Daoy (cell line): ENCODE data around the gene EDDM13. TPM values are rescaled to one million over a fixed set of nuclear protein-coding genes. Genes with fewer than 3 reads are reported as not detected.
"Not testable (repeated sequence)": the region's sequence is repeated elsewhere in the genome, so short reads cannot be mapped to it uniquely, and the experiment has no call there.

Experiments used
- DNase-seq: peaks from one replicate; pipeline ENCODE4 v3.0.0-alpha.2; 2015; ENCODE audit warnings: low read depth
- total RNA-seq: library from RNA; depleted of rRNA; stranded (reverse); fragments of >200 nt; shearing (Covaris generic); gene quantifications from 2 replicates; pipeline ENCODE4 v1.2.3, GENCODE V29; 2014; rRNA removed

The EDDM13 gene
- total RNA-seq = not detected in 2 replicates

GRCh38 chr19:56272161-56272798 is at the start of gene EDDM13:
TSS of gene EDDM13 (plus strand) at chr19:56272748. CDS start at chr19:56272835, 87 bp downstream.
- peak; percentile 9 for DNase-seq

GRCh38 chr19:56222901-56223300 is 49.6 kb upstream of the EDDM13 start:
- no peak for DNase-seq

- DNase-seq = no peak
Measured at GRCh38 chr19:56223481-56223880, 49.1 kb upstream of the EDDM13 start.

GRCh38 chr19:56245121-56245740 is 27.3 kb upstream of the EDDM13 start:
- DNase-seq = peak; percentile 21

GRCh38 chr19:56245764-56246163 is 26.8 kb upstream of the EDDM13 start:
- DNase-seq = not testable (repeated sequence)

GRCh38 chr19:56248736-56249338 is 23.7 kb upstream of the EDDM13 start:
- not testable (repeated sequence) for DNase-seq

- DNase-seq = peak; percentile 88
Measured at GRCh38 chr19:56252699-56253422, 19.7 kb upstream of the EDDM13 start.

GRCh38 chr19:56253737-56254136 is 18.8 kb upstream of the EDDM13 start:
- peak; percentile 20 for DNase-seq

GRCh38 chr19:56258272-56258671 is 14.3 kb upstream of the EDDM13 start:
- no peak for DNase-seq

GRCh38 chr19:56261145-56261544 is 11.4 kb upstream of the EDDM13 start:
- peak; percentile 9 for DNase-seq

- not testable (repeated sequence) for DNase-seq
Measured at GRCh38 chr19:56261932-56262331, 10.6 kb upstream of the EDDM13 start.

GRCh38 chr19:56263319-56263718 is 9.2 kb upstream of the EDDM13 start:
- no peak for DNase-seq

- no peak for DNase-seq
Measured at GRCh38 chr19:56266051-56266450, 6.5 kb upstream of the EDDM13 start.

GRCh38 chr19:56269348-56269747 is 3.2 kb upstream of the EDDM13 start:
- no peak for DNase-seq

GRCh38 chr19:56270676-56271075 is 1.9 kb upstream of the EDDM13 start:
- no peak for DNase-seq

- DNase-seq = no peak
Measured at GRCh38 chr19:56271151-56271550, 1.4 kb upstream of the EDDM13 start.

- DNase-seq = peak; percentile 73
Measured at GRCh38 chr19:56273563-56274117, 1.1 kb downstream of the EDDM13 start.

- DNase-seq = no peak
Measured at GRCh38 chr19:56282809-56283208, 10.3 kb downstream of the EDDM13 start.

- no peak for DNase-seq
Measured at GRCh38 chr19:56284746-56285145, 12.2 kb downstream of the EDDM13 start.

- DNase-seq = no peak
Measured at GRCh38 chr19:56290104-56290503, 17.6 kb downstream of the EDDM13 start.

- no peak for DNase-seq
Measured at GRCh38 chr19:56291867-56292266, 19.3 kb downstream of the EDDM13 start.

- DNase-seq = peak; percentile 17
Measured at GRCh38 chr19:56294549-56294948, 22.0 kb downstream of the EDDM13 start.
